ENCODE measurements around the gene GNLY. TPM values are rescaled to one million over a fixed set of nuclear protein-coding genes. Genes with fewer than 3 reads are reported as not detected.
"Not testable (repeated sequence)": the region's sequence is repeated elsewhere in the genome, so short reads cannot be mapped to it uniquely, and the experiment has no call there.

GNLY gene
- total and polyA plus RNA-seq, 5 donors: 1.4 to 2.6 (median 2.2) TPM; not detected in 1

DNA sequence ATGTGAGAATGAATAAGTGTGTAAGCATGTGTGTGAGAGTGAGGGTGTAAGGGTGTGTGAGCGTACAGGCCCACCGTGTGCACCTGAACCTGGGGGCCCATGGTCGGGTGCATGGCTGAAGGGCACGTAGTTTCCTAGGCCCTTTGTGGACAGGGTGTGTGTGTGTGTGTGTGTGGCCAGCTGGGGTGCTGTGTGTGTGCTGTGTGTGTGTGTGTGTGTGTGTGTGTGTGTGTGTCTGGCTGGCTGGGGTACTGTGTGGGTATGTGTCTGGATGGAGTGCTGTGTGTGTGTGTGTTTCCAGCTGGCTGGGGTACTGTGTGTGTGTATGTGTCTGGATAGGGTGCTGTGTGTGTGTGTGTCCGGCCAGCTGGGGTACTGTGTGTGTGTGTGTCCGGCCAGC, 28.1 kb upstream of the GNLY start:
- H3K4me3 ChIP-seq (ENCODE audit: low read length): no peak overlapping the region
- H3K4me1 ChIP-seq (ENCODE audit: control insufficient read depth, insufficient read depth, low read length): peaks cover 4% of the 10 kb centered on the region
- no peaks in the 10 kb centered on the region for H3K27me3 ChIP-seq (ENCODE audit: control insufficient read depth, insufficient read depth)
- intact Hi-C loops (cut with DNase I): no loop called here
- 92% methylated on average over 6 of the region's 6 CpGs for WGBS
- H3K9me3 ChIP-seq (ENCODE audit: control insufficient read depth, low read length): no peaks in the 10 kb centered on the region
- DNase-seq: no peak
- ATAC-seq: no peak
- H3K27ac ChIP-seq (ENCODE audit: low read length): no peak overlapping the region

DNA sequence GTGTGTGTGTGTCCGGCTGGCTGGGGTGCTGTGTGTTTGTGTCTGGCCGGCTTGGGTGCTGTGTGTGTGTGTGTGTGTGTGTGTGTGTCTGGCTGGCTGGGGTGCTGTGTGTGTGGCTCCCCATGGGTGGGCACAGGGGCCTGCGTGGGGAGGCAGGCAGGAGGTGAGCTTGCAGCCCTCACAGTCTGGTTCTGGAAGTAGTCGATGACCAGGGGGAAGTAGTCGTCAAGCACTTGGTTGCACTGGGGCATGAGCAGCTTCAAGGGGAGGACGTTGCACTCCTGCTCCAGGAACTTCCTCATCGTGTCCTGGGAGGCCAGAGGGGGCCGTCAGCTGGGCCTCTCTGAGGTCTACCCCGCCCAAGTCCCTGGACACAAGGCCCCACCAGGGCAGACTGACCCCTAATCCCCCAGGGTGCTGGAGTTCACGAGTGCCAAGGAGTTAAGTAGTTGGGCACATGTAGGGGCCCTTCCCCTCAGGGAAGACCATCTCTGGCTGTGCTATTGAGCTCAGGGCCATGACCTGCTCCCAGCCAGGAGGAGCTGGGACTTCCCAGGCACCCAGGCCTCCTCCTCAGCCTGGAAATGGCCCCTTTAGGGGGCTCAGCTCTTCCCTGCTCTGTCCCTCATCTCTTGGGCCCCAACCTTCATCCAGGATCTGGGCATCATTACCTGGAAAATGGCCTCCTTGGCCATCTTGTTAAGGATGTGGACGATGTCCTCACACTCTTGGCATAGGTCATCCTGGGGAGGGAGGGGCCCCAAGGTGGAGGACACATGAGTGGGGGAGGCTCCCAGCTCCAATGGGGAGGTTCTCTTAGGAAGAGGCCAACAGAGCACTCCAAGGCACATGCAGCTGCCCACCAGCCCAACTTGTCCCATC, 27.5 kb upstream of the GNLY start:
- no peak for DNase-seq
- 81% methylated on average over 11 of the region's 11 CpGs for WGBS
- Histone ChIP-seq H3K9me3 (ENCODE audit: control insufficient read depth, low read length) (no peaks in the 10 kb centered on the region), H3K4me1 (ENCODE audit: control insufficient read depth, insufficient read depth, low read length) (peaks cover 4% of the 10 kb centered on the region), H3K27ac (ENCODE audit: low read length) (no peak overlapping the region), H3K27me3 (ENCODE audit: control insufficient read depth, insufficient read depth) (no peaks in the 10 kb centered on the region), H3K4me3 (ENCODE audit: low read length) (no peak overlapping the region)
- intact Hi-C loops (cut with DNase I): no loop called here
- ATAC-seq: no peak

DNA sequence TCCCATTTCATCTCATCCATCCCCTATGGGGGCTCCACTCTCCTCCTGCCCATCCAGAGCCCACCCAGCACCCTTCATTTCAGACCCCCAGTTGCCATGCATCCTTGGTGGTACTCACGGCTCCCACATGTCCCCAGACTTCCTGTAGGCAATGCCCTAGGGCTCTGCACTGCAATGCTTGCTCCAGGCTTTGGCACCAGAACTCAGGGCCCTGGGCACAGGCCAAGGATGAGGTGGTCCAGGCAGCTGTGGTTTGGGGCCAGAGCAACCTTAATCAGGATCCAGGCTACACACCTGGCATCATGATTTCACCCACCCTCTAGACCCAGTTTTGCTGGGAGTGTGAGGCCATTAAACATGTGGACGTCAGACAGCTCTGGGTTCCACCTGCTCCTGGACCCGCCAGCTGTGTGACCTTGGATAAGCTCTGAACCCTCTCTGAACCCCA, 26.6 kb upstream of the GNLY start:
- H3K27ac ChIP-seq (ENCODE audit: low read length): no peak overlapping the region
- ATAC-seq (no peak), DNase-seq (no peak)
- 89% methylated on average over 3 of the region's 3 CpGs for whole genome bisulfite sequencing
- intact Hi-C loops (cut with DNase I): no loop called here
- H3K9me3 ChIP-seq (ENCODE audit: control insufficient read depth, low read length): no peaks in the 10 kb centered on the region
- H3K27me3 ChIP-seq (ENCODE audit: control insufficient read depth, insufficient read depth): no peaks in the 10 kb centered on the region
- H3K4me1 ChIP-seq (ENCODE audit: control insufficient read depth, insufficient read depth, low read length): peaks cover 4% of the 10 kb centered on the region
- no peak overlapping the region for H3K4me3 ChIP-seq (ENCODE audit: low read length)

- 90% methylated on average over 5 of the region's 5 CpGs for WGBS
- no peaks in the 10 kb centered on the region for H3K4me1 ChIP-seq (ENCODE audit: control insufficient read depth, insufficient read depth, low read length)
- DNase-seq (no peak), ATAC-seq (no peak)
- no peak within 1 kb of the TSS for H3K27ac ChIP-seq (ENCODE audit: low read length)
- no peaks in the 10 kb centered on the region for H3K27me3 ChIP-seq (ENCODE audit: control insufficient read depth, insufficient read depth)
- no peak within 1 kb of the TSS for H3K4me3 ChIP-seq (ENCODE audit: low read length)
- intact Hi-C loops (cut with DNase I): no loop called here
- no peaks in the 10 kb centered on the region for H3K9me3 ChIP-seq (ENCODE audit: control insufficient read depth, low read length)
Observed at GRCh38 chr2:85668009-85668856, 25.9 kb upstream of the GNLY start, which contains the start of gene SFTPB. TSS of gene SFTPB (minus strand) at chr2:85668199. CDS start at chr2:85668183, 16 bp downstream.

DNA sequence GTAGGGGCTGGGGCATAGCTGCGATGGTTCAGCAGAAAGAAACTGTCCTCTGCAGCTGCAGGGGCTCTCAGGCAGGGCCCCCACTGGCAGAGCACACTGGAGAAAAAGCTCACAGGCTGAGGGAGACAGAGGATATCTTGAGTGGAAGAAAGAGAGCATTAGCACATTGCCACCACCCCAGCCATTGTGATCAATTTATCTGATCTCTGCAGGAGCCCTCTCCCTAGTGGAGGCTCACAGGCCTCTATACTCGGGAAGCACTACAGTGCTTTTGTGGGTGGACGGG, 25.4 kb upstream of the GNLY start:
- DNase-seq: no peak
- H3K4me3 ChIP-seq (ENCODE audit: low read length): no peak overlapping the region
- WGBS: 80% methylated on average over 3 of the region's 3 CpGs
- ATAC-seq: no peak
- H3K9me3 ChIP-seq (ENCODE audit: control insufficient read depth, low read length): no peaks in the 10 kb centered on the region
- intact Hi-C loops (cut with DNase I): no loop called here
- H3K27me3 ChIP-seq (ENCODE audit: control insufficient read depth, insufficient read depth): no peaks in the 10 kb centered on the region
- H3K27ac ChIP-seq (ENCODE audit: low read length): no peak overlapping the region
- no peaks in the 10 kb centered on the region for H3K4me1 ChIP-seq (ENCODE audit: control insufficient read depth, insufficient read depth, low read length)

GRCh38 chr2:85669549-85669948, 24.6 kb upstream of the GNLY start:
- Histone ChIP-seq H3K4me3 (ENCODE audit: low read length) (no peak overlapping the region), H3K4me1 (ENCODE audit: control insufficient read depth, insufficient read depth, low read length) (no peaks in the 10 kb centered on the region), H3K27ac (ENCODE audit: low read length) (no peak overlapping the region), H3K9me3 (ENCODE audit: control insufficient read depth, low read length) (no peaks in the 10 kb centered on the region), H3K27me3 (ENCODE audit: control insufficient read depth, insufficient read depth) (no peaks in the 10 kb centered on the region)
- 66% methylated on average over 5 of the region's 5 CpGs for WGBS
- DNase-seq (no peak), ATAC-seq (no peak)
- intact Hi-C loops (cut with DNase I): no loop called here

DNA sequence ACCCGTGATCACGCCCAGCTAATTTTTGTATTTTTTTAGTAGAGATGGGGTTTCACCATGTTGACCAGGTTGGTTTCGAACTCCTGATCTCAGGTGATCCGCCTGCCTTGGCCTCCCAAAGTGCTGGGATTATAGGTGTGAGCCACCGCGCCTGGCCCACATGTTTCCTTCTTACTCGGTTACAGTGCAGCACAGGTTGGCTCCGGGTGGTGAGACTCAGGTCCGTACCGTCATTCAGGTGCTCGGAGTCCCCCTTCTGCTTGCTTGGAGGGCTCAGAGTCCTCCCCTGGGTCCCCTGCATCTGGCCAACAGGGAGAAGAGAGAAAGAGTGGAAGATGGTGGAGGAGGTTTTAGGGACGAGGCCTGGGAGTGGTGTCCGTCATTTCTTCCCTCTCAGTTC, 23.7 kb upstream of the GNLY start:
- not testable (repeated sequence) for ATAC-seq, DNase-seq

DNA sequence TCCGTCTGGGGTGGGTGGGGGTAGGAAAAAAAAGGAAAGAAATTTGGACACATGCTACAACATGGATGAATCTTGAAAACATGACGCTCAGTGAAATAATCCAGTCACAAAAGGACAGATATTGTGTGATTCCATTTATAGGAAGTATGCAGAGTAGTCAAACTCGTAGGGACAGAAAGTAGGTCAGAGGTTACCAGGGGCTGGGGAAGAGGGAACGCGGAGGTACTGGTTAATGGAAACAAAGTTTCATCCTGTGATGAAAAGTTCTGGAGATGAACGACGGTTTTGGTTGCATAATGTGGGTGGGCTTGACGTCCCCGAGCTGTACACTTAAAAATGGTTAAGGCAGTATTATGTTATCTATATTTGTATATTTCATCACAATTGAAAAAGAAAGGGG, 21.7 kb upstream of the GNLY start:
- 67% methylated on average over 9 of the region's 9 CpGs for WGBS
- Histone ChIP-seq H3K27me3 (ENCODE audit: control insufficient read depth, insufficient read depth) (no peaks in the 10 kb centered on the region), H3K4me3 (ENCODE audit: low read length) (no peak overlapping the region), H3K4me1 (ENCODE audit: control insufficient read depth, insufficient read depth, low read length) (no peaks in the 10 kb centered on the region), H3K9me3 (ENCODE audit: control insufficient read depth, low read length) (no peaks in the 10 kb centered on the region), H3K27ac (ENCODE audit: low read length) (no peak overlapping the region)
- DNase-seq: no peak
- ATAC-seq: no peak
- intact Hi-C loops (cut with DNase I): no loop called here

More for the DNA sequence above, 23.7 kb upstream of the GNLY start:
- 93% methylated on average over 13 of the region's 13 CpGs for WGBS
- H3K4me1 ChIP-seq (ENCODE audit: control insufficient read depth, insufficient read depth, low read length); H3K27me3 ChIP-seq (ENCODE audit: control insufficient read depth, insufficient read depth); H3K9me3 ChIP-seq (ENCODE audit: control insufficient read depth, low read length); H3K4me3 ChIP-seq (ENCODE audit: low read length); H3K27ac ChIP-seq (ENCODE audit: low read length); intact Hi-C loops (cut with DNase I): not testable (repeated sequence)

GRCh38 chr2:85673716-85674375, 20.3 kb upstream of the GNLY start:
- Histone ChIP-seq H3K27me3 (ENCODE audit: control insufficient read depth, insufficient read depth) (no peaks in the 10 kb centered on the region), H3K9me3 (ENCODE audit: control insufficient read depth, low read length) (no peaks in the 10 kb centered on the region), H3K4me1 (ENCODE audit: control insufficient read depth, insufficient read depth, low read length) (peaks cover 2% of the 10 kb centered on the region), H3K27ac (ENCODE audit: low read length) (no peak overlapping the region), H3K4me3 (ENCODE audit: low read length) (no peak overlapping the region)
- WGBS: 86% methylated on average over 11 of the region's 11 CpGs
- DNase-seq (no peak), ATAC-seq (no peak)
- intact Hi-C loops (cut with DNase I): no loop called here

- H3K27me3 ChIP-seq (ENCODE audit: control insufficient read depth, insufficient read depth): no peaks in the 10 kb centered on the region
- no peaks in the 10 kb centered on the region for H3K9me3 ChIP-seq (ENCODE audit: control insufficient read depth, low read length)
- no peak for ATAC-seq
- H3K4me3 ChIP-seq (ENCODE audit: low read length): no peak overlapping the region
- DNase-seq: no peak
- intact Hi-C loops (cut with DNase I): no loop called here
- no peak overlapping the region for H3K27ac ChIP-seq (ENCODE audit: low read length)
- WGBS: 86% methylated on average over 2 of the region's 2 CpGs
- peaks cover 2% of the 10 kb centered on the region for H3K4me1 ChIP-seq (ENCODE audit: control insufficient read depth, insufficient read depth, low read length)
Observed at GRCh38 chr2:85674417-85674816, 19.7 kb upstream of the GNLY start.

GRCh38 chr2:85675427-85675826, 18.7 kb upstream of the GNLY start:
- ATAC-seq: no peak
- 92% methylated on average over 6 of the region's 6 CpGs for WGBS
- Histone ChIP-seq H3K27ac (ENCODE audit: low read length) (no peak overlapping the region), H3K4me1 (ENCODE audit: control insufficient read depth, insufficient read depth, low read length) (peaks cover 2% of the 10 kb centered on the region), H3K4me3 (ENCODE audit: low read length) (no peak overlapping the region), H3K9me3 (ENCODE audit: control insufficient read depth, low read length) (no peaks in the 10 kb centered on the region), H3K27me3 (ENCODE audit: control insufficient read depth, insufficient read depth) (no peaks in the 10 kb centered on the region)
- no peak for DNase-seq
- intact Hi-C loops (cut with DNase I): no loop called here

Measured in right cardiac atrium (tissue), 5 donors.